AG04450 (cell line): Measurements from ENCODE around the gene CCDC141. TPM values are rescaled to one million over a fixed set of nuclear protein-coding genes. Genes with fewer than 3 reads are reported as not detected.
"Not testable (repeated sequence)": the region's sequence is repeated elsewhere in the genome, so short reads cannot be mapped to it uniquely, and the experiment has no call there.

Experiments
- CTCF ChIA-PET: fragments of 300-600, 350-600 bp; formaldehyde crosslinking; extraction: SDS; loops from one replicate; lab custom pipeline; 2022; ENCODE audit warnings: antibody characterized with exemption, inconsistent platforms; lab: Charles Lee
- POLR2A ChIA-PET: fragments of 350-600 bp; formaldehyde crosslinking; extraction: SDS; loops from one replicate; lab custom pipeline; 2021; ENCODE audit warnings: antibody characterized with exemption, inconsistent platforms; lab: Yijun Ruan, JAX
- DNase-seq: peaks from one replicate; pipeline ENCODE4 v3.0.0-alpha.2; 2011; ENCODE audit warnings: low read depth, low spot score
- H3K27ac ChIP-seq: one replicate; pipeline ENCODE4 v1.5.1; 2012; ENCODE audit warnings: low read depth, low read length, control low read depth
- H3K27me3 ChIP-seq: one replicate; pipeline ENCODE4 v1.6.0; 2012; ENCODE audit warnings: low read length; ENCODE audit not compliant: control insufficient read depth, insufficient read depth
- H3K4me3 ChIP-seq: 2 replicates; pipeline ENCODE4 v1.5.1; 2011; ENCODE audit warnings: mild to moderate bottlenecking, low read depth, low read length, control low read depth
- H3K9me3 ChIP-seq: 2 replicates; pipeline ENCODE4 v1.5.1; 2012; ENCODE audit warnings: low read length; ENCODE audit not compliant: control insufficient read depth, insufficient read depth
- CTCF ChIP-seq: IDR thresholded peaks from 2 replicates; pipeline ENCODE4 v1.5.1; 2011; ENCODE audit warnings: low read depth, low read length, control low read depth, inconsistent platforms
- polyA plus RNA-seq: library from polyadenylated mRNA; depleted of rRNA; stranded (reverse); fragments of >200 nt; gene quantifications from 2 replicates; pipeline ENCODE4 v1.2.3, GENCODE V29; 2011

CCDC141 gene
- polyA plus RNA-seq, 1 experiment = not detected

- ChIA-PET CTCF (no interaction called here), POLR2A (no interaction called here)
- Histone ChIP-seq H3K4me3 (no peak overlapping the region), H3K9me3 (no peaks in the 10 kb centered on the region), H3K27me3 (no peaks in the 10 kb centered on the region), H3K27ac (no peak overlapping the region)
- DNase-seq = no peak
- no peak for TF ChIP-seq CTCF
Observed at GRCh38 chr2:178994264-178994663, 55.7 kb downstream of the CCDC141 start.

- POLR2A ChIA-PET = no interaction called here
- Histone ChIP-seq H3K27me3 (no peaks in the 10 kb centered on the region), H3K4me3 (no peak overlapping the region), H3K9me3 (no peaks in the 10 kb centered on the region), H3K27ac (no peak overlapping the region)
- CTCF ChIA-PET = no interaction called here
- DNase-seq = no peak
- no peak for TF ChIP-seq CTCF
Observed at GRCh38 chr2:178993788-178994187, 56.1 kb downstream of the CCDC141 start.

GRCh38 chr2:178992719-178993118 is 57.2 kb downstream of the CCDC141 start:
- H3K27ac ChIP-seq, POLR2A ChIA-PET, CTCF ChIA-PET, DNase-seq, H3K9me3 ChIP-seq, H3K4me3 ChIP-seq, H3K27me3 ChIP-seq: not testable (repeated sequence)
- TF ChIP-seq CTCF = peak; percentile 16

- Histone ChIP-seq H3K27ac (no peak overlapping the region), H3K9me3 (no peaks in the 10 kb centered on the region), H3K27me3 (no peaks in the 10 kb centered on the region), H3K4me3 (no peak overlapping the region)
- ChIA-PET CTCF (interaction anchor here (0.6 kb wide), 1 partner anchor 285 kb away, joined by 4 read pairs; no protein-coding TSS in a partner anchor), POLR2A (no interaction called here)
- TF ChIP-seq CTCF = no peak
- no peak for DNase-seq
Observed at GRCh38 chr2:178990533-178991241, 59.2 kb downstream of the CCDC141 start.

GRCh38 chr2:178989424-178989823 is 60.5 kb downstream of the CCDC141 start:
- POLR2A ChIA-PET, CTCF ChIA-PET: not testable (repeated sequence)

GRCh38 chr2:178982652-178983051 is 67.3 kb downstream of the CCDC141 start:
- H3K4me3 ChIP-seq, H3K9me3 ChIP-seq, H3K27me3 ChIP-seq, POLR2A ChIA-PET, CTCF ChIA-PET, H3K27ac ChIP-seq, DNase-seq: not testable (repeated sequence)

More at GRCh38 chr2:178989424-178989823, 60.5 kb downstream of the CCDC141 start:
- not testable (repeated sequence) for H3K27ac ChIP-seq, H3K27me3 ChIP-seq, H3K9me3 ChIP-seq, H3K4me3 ChIP-seq, DNase-seq
